H9 (cell line): ENCODE measurements around the gene PSMB3. TPM values are rescaled to one million over a fixed set of nuclear protein-coding genes. Genes with fewer than 3 reads are reported as not detected.

Experiments
- DNase-seq: peaks from one replicate; pipeline ENCODE4 v3.0.0-alpha.2; 2017
- H2AFZ ChIP-seq: one replicate; pipeline ENCODE4 v1.6.1; 2013; ENCODE audit warnings: mild to moderate bottlenecking, low read length, control low read depth, moderate library complexity
- H2AK5ac ChIP-seq: 2 replicates; pipeline ENCODE4 v1.6.1; 2013; ENCODE audit warnings: low read length, control low read depth, mixed read lengths; ENCODE audit not compliant: insufficient read length
- H2BK120ac ChIP-seq: one replicate; pipeline ENCODE4 v1.6.1; 2013; ENCODE audit warnings: low read depth, mild to moderate bottlenecking, low read length, control low read depth, inconsistent platforms; ENCODE audit not compliant: poor library complexity, severe bottlenecking
- H2BK12ac ChIP-seq: 2 replicates; pipeline ENCODE4 v1.6.1; 2013; ENCODE audit warnings: low read length, control low read depth, mixed read lengths, low read depth; ENCODE audit not compliant: insufficient read length
- H2BK15ac ChIP-seq: 2 replicates; pipeline ENCODE4 v1.6.1; 2013; ENCODE audit warnings: low read depth, low read length, control low read depth
- H2BK20ac ChIP-seq: one replicate; pipeline ENCODE4 v1.6.1; 2013; ENCODE audit warnings: low read depth, mild to moderate bottlenecking, low read length, control low read depth, inconsistent platforms; ENCODE audit not compliant: poor library complexity, severe bottlenecking
- H2BK5ac ChIP-seq: 2 replicates; pipeline ENCODE4 v1.6.1; 2013; ENCODE audit warnings: low read length, control low read depth, mixed read lengths; ENCODE audit not compliant: insufficient read length
- H3K14ac ChIP-seq: 2 replicates; pipeline ENCODE4 v1.6.1; 2013; ENCODE audit warnings: low read length, control low read depth; ENCODE audit not compliant: insufficient read depth
- H3K18ac ChIP-seq: 2 replicates; pipeline ENCODE4 v1.6.1; 2013; ENCODE audit warnings: low read depth, mild to moderate bottlenecking, mixed read lengths, low read length, control low read depth; ENCODE audit not compliant: insufficient read length
- H3K23ac ChIP-seq: 2 replicates; pipeline ENCODE4 v1.6.1; 2013; ENCODE audit warnings: low read length, control low read depth, mixed read lengths, low read depth; ENCODE audit not compliant: insufficient read length
- H3K23me2 ChIP-seq: 2 replicates; pipeline ENCODE4 v1.6.1; 2013; ENCODE audit warnings: low read depth, mild to moderate bottlenecking, mixed read lengths, low read length, control low read depth; ENCODE audit not compliant: insufficient read length, poor library complexity, severe bottlenecking
- H3K27ac ChIP-seq: 2 replicates; pipeline ENCODE4 v1.5.1; 2013; ENCODE audit warnings: low read length, control low read depth, mixed read lengths, low read depth; ENCODE audit not compliant: insufficient read length
- H3K27me3 ChIP-seq: 2 replicates; pipeline ENCODE4 v1.6.1; 2013; ENCODE audit warnings: low read length, control low read depth, inconsistent platforms; ENCODE audit not compliant: insufficient read depth
- H3K4ac ChIP-seq: 2 replicates; pipeline ENCODE4 v1.6.1; 2013; ENCODE audit warnings: low read depth, mild to moderate bottlenecking, control low read depth, inconsistent platforms, low read length, moderate library complexity
- H3K4me1 ChIP-seq: 2 replicates; pipeline ENCODE4 v1.6.1; 2013; ENCODE audit warnings: low read length, control low read depth, inconsistent platforms; ENCODE audit not compliant: insufficient read depth
- H3K4me2 ChIP-seq: 2 replicates; pipeline ENCODE4 v1.6.1; 2013; ENCODE audit warnings: low read length, control low read depth, mixed read lengths; ENCODE audit not compliant: insufficient read length, insufficient read depth
- H3K56ac ChIP-seq: 2 replicates; pipeline ENCODE4 v1.6.1; 2013; ENCODE audit warnings: low read depth, mild to moderate bottlenecking, mixed read lengths, low read length, control low read depth; ENCODE audit not compliant: insufficient read length
- H3K79me1 ChIP-seq: 2 replicates; pipeline ENCODE4 v1.6.1; 2013; ENCODE audit warnings: low read depth, mild to moderate bottlenecking, moderate library complexity, low read length, control low read depth, inconsistent platforms; ENCODE audit not compliant: insufficient read depth, poor library complexity, severe bottlenecking
- H3K79me2 ChIP-seq: 2 replicates; pipeline ENCODE4 v1.6.1; 2013; ENCODE audit warnings: low read length, control low read depth, inconsistent platforms; ENCODE audit not compliant: insufficient read depth
- H3K9ac ChIP-seq: 2 replicates; pipeline ENCODE4 v1.6.1; 2013; ENCODE audit warnings: low read length, control low read depth, mixed read lengths; ENCODE audit not compliant: insufficient read length; ENCODE audit errors: extremely low read depth
- H3K9me3 ChIP-seq: one replicate; pipeline ENCODE4 v1.6.1; 2013; ENCODE audit warnings: low read depth, low read length, inconsistent platforms; ENCODE audit not compliant: control insufficient read depth
- H3T11ph ChIP-seq: one replicate; pipeline ENCODE4 v1.6.1; 2013; ENCODE audit warnings: mild to moderate bottlenecking, low read length, control low read depth, inconsistent platforms
- H4K20me1 ChIP-seq: one replicate; pipeline ENCODE4 v1.6.1; 2013; ENCODE audit not compliant: control insufficient read depth, insufficient read length, insufficient read depth
- H4K5ac ChIP-seq: 2 replicates; pipeline ENCODE4 v1.6.1; 2013; ENCODE audit warnings: low read depth, mild to moderate bottlenecking, mixed read lengths, low read length, control low read depth; ENCODE audit not compliant: insufficient read length
- H4K8ac ChIP-seq: replicated peaks from 2 replicates; pipeline ENCODE4 v1.6.1; 2013; ENCODE audit warnings: low read length, control low read depth, mixed read lengths, low read depth; ENCODE audit not compliant: insufficient read length
- H4K91ac ChIP-seq: 2 replicates; pipeline ENCODE4 v1.6.1; 2013; ENCODE audit warnings: low read depth, mild to moderate bottlenecking, moderate library complexity, mixed read lengths, low read length, control low read depth; ENCODE audit not compliant: insufficient read length
- H3K27ac Mint-ChIP-seq, 3 experiments: 2 replicates in 2 of 3; 3 replicates in 1 of 3; pipeline ENCODE4 v1.8.0; 2020 to 2021; ENCODE audit warnings: mixed read lengths in 3 of 3, mild to moderate bottlenecking in 1 of 3, moderate library complexity in 1 of 3
- H3K27me3 Mint-ChIP-seq: 2 replicates; pipeline ENCODE4 v1.8.0; 2021; ENCODE audit warnings: low read depth, mild to moderate bottlenecking, moderate library complexity, mixed read lengths
- H3K36me3 Mint-ChIP-seq, 3 experiments: 2 replicates in 2 of 3; 3 replicates in 1 of 3; pipeline ENCODE4 v1.8.0; 2020 to 2021; ENCODE audit warnings: low read depth in 3 of 3, mixed read lengths in 3 of 3; ENCODE audit not compliant: insufficient read depth in 1 of 3
- H3K4me1 Mint-ChIP-seq, 2 experiments: 2 replicates each; pipeline ENCODE4 v1.8.0; 2020; ENCODE audit warnings: mixed read lengths in 2 of 2
- H3K4me3 Mint-ChIP-seq, 2 experiments: 2 replicates in 1 of 2; 3 replicates in 1 of 2; pipeline ENCODE4 v1.8.0; 2020 to 2021; ENCODE audit warnings: mild to moderate bottlenecking in 2 of 2, mixed read lengths in 2 of 2, moderate library complexity in 1 of 2
- H3K9me3 Mint-ChIP-seq, 2 experiments: 2 replicates in 1 of 2; 3 replicates in 1 of 2; pipeline ENCODE4 v1.8.0; 2020; ENCODE audit warnings: mild to moderate bottlenecking in 2 of 2, mixed read lengths in 2 of 2, moderate library complexity in 1 of 2
- CTCF ChIP-seq: fragments of 200-600 bp; sonication (generic); conservative IDR thresholded peaks from 3 replicates; pipeline ENCODE4 v1.8.0; 2021; ENCODE audit warnings: antibody characterized with exemption, mild to moderate bottlenecking
- WGBS: extraction: QIAGEN DNeasy Blood & Tissue Kit; methylation state at CpG from one replicate; pipeline ENCODE4 v1.1.7; 2013; ENCODE audit warnings: missing lambda C conversion rate, low lambda C conversion rate, mixed read lengths; ENCODE audit not compliant: insufficient read length; ENCODE audit errors: extremely low coverage; 5-methylcytosine and 5-hydroxymethylcytosine counted together
- total RNA-seq: library from RNA; stranded (reverse); gene quantifications from 2 replicates; pipeline ENCODE4 v1.2.1, GENCODE V29; 2021

Gene PSMB3
- total RNA-seq, 1 experiment from 2014 or later: 242 TPM

GRCh38 chr17:38750044-38750311 lies 2.6 kb upstream of the PSMB3 start:
- Histone ChIP-seq H2BK120ac (no peak overlapping the region), H3K9ac (peak overlapping the region; percentile 55), H3K4me2 (peak overlapping the region; percentile 98), H3K9me3 (no peaks in the 10 kb centered on the region), H3K4me1 (no peaks in the 10 kb centered on the region; the same call in 1 of the 2 replicates), H3K23me2 (peaks cover 37% of the 10 kb centered on the region), H3K14ac (no peak overlapping the region), H2BK5ac (no peak overlapping the region), H4K20me1 (no peaks in the 10 kb centered on the region), H3K4ac (no peak overlapping the region), H4K5ac (no peak overlapping the region), H3K56ac (no peak overlapping the region), H2AK5ac (no peak overlapping the region), H2BK15ac (no peak overlapping the region), H3K27ac (no peak overlapping the region), H3K79me1 (no peaks in the 10 kb centered on the region), H2AFZ (no peak overlapping the region), H3T11ph (no peak overlapping the region), H4K91ac (no peak overlapping the region), H3K18ac (no peak overlapping the region), H2BK20ac (no peak overlapping the region), H3K27me3 (no peaks in the 10 kb centered on the region), H2BK12ac (no peak overlapping the region), H3K79me2 (peaks cover 22% of the 10 kb centered on the region), H4K8ac (no peak overlapping the region), H3K23ac (no peak overlapping the region)
- no CpG with 5 or more reads among the region's 12 CpGs for WGBS
- H3K27me3 Mint-ChIP-seq: peaks cover 11% of the 10 kb centered on the region
- peak overlapping the region in 2 of 3 experiments; percentile 55 to 91; a peak in 3 of 7 replicates for H3K27ac Mint-ChIP-seq
- peaks cover 0 to 3% of the 10 kb centered on the region in 2 experiments; a peak in 2 of 5 replicates for H3K9me3 Mint-ChIP-seq
- no peak for DNase-seq
- peak overlapping the region; percentile 97 for H3K4me3 Mint-ChIP-seq
- H3K4me1 Mint-ChIP-seq: peaks cover 35 to 40% of the 10 kb centered on the region in 2 experiments
- peaks cover 7 to 21% (median 10%) of the 10 kb centered on the region in 3 experiments for H3K36me3 Mint-ChIP-seq
- no peak for TF ChIP-seq CTCF
